LoVo (cell line): ENCODE results near the gene IFNA10.
"Not testable (repeated sequence)": the region's sequence is repeated elsewhere in the genome, so short reads cannot be mapped to it uniquely, and the experiment has no call there.

Experiments
- DNase-seq: peaks from one replicate; pipeline ENCODE4 v3.0.0-alpha.2; 2016; ENCODE audit warnings: low spot score

IFNA10 gene

DNA sequence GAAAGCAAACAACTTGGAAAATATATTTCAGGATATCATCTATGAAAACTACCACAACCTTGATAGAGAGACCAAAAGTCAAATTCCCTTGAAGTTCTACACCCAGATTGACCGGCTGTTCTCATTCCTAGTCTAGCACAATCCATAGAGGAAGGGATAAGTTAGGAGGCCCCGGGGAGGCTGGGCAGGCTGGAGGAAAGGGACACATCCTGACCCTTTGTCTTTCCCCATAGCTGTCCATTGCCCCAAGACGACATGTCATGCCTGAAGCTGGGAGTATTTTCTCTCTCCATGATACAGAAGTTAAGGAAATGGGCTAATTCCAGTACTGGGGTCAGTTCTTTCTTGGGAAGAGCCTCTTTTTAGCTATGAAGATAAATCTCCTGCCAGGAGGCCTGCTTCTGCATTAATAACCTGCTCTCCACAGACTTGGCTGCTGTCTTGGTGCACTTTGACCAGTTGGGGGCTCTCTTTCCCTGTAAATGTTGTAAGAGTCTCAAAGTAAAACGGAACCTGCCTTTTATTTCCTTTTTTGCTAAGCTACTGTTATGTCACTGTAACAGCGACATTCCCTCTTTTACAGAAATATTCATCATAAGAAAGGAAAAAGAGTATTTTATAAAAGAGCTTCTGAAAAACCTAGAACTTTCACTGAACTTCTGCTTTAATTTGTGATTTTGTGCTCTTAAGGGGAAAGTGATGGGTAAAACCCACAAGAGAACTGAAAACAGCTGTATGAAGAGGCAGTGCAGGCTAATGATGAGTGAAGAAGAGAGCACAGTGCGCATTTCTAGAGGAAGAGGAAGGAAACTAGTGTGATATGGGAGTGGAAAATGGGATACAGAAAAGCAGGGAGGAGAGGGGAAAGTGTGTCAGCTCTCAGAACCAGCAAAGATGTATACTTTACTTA is 11.8 kb downstream of the IFNA10 start:
- DNase-seq, result not testable (repeated sequence)

DNA sequence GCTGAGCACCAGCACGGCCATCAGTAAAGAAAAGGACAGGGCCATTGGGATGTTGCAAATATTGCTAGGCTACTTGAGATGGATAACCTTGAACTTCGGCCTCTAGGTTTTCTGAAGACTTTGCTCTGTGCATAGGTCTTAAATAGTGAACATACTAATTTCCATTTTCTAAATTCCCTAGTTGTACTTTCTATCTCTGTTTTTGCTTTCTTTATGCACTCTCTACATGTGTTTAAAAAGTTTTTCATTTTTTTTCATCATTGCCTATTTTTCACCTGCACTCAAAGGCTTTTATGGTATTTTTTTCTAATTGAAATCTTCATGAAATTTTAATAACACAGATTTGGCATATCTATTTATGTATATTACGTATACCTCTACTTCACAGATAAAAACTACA is 19.5 kb downstream of the IFNA10 start, which contains the start of gene IFNA4:
IFNA4 (minus strand) TSS at position 101 of the 400 bp plus-strand sequence; CDS start at position 45, 56 bp downstream.
- DNase-seq, result not testable (repeated sequence)

DNA sequence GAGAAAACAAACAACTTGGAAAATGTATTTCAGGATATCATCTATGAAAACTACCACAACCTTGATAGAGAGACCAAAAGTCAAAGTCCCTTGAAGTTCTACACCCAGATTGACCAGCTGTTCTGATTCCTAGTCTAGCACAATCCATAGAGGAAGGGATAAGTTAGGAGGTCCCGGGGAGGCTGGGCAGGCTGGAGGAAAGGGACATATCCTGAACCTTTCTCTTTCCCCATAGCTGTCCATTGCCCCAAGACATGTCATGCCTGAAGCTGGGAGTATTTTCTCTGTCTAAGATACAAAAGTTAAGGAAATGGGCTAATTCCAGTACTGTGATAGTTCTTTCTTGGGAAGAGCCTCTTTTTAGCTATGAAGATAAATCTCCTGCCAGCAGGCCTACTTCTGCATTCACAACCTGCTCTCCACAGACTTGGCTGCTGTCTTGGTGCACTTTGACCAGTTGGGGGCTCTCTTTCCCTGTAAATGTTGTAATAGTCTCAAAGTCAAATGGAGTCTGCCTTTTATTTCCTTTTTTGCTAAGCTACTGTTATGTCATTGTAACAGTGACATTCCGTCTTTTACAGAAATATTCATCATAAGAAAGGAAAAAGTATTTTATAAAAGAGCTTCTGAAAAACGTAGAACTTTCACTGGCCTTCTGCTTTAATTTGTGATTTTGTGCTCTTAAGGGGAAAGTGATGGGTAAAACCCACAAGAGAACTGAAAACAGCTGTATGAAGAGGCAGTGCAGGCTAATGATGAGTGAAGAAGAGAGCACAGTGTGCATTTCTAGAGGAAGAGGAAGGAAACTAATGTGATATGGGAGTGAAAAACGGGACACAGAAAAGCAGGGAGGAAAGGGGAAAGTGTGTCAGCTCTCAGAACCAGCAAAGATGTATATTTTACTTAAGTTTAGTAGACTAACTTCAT is 23.9 kb downstream of the IFNA10 start:
- DNase-seq, result not testable (repeated sequence)

DNA sequence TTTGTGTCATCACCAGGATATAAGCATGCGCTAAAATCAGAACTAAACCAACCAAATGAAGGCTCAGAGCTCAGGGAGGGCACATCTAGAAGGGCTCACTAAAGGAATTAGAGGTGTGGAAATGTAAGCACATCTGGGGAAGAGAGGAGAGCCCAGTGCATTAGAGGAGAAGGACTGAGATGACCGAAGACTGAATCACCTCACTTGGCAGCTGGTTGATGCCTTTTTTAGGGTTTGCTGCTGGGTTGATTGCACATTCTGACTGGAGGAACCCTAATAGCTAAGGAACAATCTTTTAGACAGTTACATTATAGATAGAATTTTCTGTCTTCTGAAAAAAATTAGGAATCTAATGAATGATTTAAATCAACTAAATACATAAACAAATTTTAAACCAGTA is 32.3 kb downstream of the IFNA10 start:
- no peak for DNase-seq

DNA sequence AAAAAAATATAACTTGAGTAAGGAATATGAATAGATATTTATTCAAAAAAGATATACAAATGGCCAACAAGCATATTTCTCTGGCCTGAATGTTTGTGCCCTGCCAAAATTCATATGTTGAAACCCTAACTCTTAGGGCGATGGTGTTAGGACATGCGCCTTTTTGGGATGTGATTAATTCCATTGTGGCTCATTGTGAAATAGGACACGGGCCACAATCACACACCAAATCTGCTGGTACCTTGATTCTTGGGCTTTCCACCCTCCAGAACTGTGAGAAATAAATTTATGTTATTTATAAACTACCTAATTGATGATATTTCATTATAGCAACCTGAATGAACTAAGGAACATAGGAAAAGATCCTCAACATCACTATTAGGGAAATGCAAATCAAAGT is 34.8 kb downstream of the IFNA10 start:
- no peak for DNase-seq

DNA sequence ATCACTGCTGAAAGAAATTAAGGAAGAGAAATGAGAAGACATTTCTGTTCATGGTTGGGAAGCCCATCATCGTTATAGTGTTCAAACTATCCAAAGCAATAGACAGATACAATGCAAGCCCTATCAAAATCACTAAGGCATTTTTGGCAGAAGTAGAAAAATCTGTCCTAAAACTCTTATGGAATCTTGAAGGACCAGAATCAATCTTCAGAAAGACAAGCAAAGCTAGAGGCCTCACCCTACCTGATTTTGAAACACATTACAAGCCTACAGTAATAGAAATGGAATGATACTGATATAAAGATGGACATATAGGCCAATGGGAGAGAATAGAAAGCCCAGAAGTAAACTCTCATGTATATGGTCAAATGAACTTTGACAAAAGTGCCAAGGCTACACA is 35.6 kb downstream of the IFNA10 start:
- DNase-seq, result no peak

DNA sequence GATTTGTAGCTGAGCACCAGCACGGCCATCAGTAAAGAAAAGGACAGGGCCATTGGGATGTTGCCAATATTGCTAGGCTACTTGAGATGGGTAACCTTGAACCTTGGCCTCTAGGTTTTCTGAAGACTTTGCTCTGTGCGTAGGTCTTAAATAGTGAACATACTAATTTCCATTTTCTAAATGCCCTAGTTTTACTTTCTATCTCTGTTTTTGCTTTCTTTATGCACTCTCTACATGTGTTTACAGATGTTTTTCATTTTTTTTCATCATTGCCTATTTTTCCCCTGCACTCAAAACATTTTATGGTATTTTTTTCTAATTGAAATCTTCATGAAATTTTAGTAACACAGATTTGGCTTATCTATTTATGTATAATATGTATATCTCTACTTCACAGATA is 40.4 kb downstream of the IFNA10 start, which contains the start of gene IFNA21:
IFNA21 (minus strand) TSS at position 101 of the 400 bp plus-strand sequence; CDS start at position 53, 48 bp downstream.
- not testable (repeated sequence) for DNase-seq

DNA sequence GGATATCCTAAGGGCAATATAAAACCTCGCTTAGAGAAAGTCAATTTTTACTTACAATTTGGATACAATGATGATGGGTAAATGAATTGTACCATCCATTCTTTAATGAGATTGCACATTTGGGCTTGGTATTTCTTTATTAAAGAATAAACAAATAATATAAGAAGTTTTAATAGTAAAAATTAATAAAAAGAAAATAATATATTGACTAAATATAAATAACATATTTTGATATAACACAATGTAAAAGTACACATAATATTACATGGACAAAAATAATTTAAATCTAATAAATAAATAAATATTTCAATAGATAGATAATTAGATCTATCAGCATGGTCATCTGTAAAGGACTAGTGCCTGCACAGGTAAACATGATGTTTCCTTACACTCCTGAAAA is 41.4 kb downstream of the IFNA10 start:
- DNase-seq, result no peak

DNA sequence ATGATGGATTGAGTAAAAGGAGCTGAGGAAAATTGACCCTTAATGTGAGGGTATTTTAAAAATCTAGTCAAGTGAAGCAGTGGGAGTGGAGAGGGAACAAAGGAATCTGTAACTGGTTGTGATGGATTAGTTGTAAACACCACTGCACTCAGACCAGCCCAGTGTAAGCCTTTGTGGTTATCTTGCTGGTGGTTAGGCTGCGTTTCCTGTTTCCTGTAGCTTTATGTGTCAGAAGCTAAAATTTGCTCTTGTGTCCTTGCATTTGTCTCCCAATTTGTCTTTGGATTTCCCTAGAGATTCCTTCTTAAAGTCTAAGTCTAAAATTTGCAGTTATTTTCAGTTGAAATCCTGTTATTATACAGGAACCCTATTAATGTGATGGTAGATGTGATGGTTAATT is 46.8 kb downstream of the IFNA10 start:
- DNase-seq, result no peak
